Measurements from ENCODE around the gene USP32.

USP32 gene

DNA sequence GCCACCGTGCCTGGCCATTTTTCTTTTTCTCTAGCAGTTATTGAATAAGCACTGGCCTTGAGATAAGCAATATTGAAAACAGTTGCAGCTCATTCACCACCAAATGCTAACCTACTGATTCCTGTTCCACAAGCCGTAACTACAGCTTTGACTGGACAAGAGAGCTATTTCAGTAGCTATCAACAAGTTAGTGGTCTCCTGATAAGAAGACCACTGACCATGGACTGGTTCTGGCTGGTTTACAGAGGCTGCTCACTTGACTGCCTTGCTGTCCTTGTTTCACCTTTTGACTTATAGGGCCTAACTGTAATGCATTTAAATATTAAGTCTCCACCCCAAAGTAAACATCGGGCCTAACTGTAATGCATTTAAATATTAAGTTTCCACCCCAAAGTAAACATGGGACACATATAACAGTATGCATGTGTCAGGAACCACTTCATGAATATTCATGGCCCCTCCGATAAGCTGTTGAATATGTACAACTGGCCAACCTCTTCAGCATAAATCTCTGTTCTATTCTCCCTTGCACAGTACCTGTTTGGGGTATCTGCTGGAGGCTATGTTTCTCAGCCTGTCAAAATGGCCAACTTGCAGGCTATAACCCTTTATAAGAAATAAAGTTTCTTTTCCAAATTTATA, 94.1 kb downstream of the USP32 start:
- no peak for DNase-seq (ENCODE audit: low spot score)

GRCh38 chr17:60296177-60296576, 95.8 kb downstream of the USP32 start:
- DNase-seq (ENCODE audit: low spot score): no peak

DNA sequence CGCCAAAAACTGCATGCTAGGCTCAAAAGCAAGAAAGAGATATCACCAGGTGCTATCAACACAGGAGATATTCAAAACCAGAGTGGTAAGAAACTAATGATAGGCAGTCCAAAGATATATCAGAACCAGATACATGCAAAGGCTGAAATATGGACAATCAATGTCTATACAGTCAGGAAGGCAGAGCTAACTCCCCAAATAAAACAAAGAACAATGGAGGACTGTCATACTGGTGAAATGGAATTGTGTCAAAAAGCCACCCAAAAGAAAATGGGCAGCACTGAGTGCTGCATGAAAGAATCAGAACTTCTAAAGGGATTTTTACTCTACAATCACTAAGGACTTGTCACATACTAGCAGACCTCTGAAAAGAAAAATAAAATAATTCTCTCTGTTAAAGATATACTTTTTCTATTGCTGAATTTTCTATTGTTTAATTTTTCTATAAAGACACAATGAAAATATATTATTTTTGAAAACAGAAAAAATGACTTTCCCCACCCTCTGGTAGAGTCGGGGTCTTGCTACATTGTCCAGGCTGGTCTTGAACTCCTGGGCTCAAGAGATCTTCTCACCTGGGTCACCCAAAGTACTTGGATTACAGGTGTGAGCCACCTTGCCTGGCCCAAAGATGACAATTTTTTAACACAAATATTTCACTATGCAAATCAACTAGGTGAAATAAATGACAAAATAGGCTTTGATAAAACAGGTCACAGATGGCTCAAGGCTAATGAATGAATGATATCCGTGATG, 98.2 kb downstream of the USP32 start:
- no peak for DNase-seq (ENCODE audit: low spot score)

GRCh38 chr17:60292697-60293096, 99.2 kb downstream of the USP32 start:
- DNase-seq (ENCODE audit: low spot score): no peak

DNA sequence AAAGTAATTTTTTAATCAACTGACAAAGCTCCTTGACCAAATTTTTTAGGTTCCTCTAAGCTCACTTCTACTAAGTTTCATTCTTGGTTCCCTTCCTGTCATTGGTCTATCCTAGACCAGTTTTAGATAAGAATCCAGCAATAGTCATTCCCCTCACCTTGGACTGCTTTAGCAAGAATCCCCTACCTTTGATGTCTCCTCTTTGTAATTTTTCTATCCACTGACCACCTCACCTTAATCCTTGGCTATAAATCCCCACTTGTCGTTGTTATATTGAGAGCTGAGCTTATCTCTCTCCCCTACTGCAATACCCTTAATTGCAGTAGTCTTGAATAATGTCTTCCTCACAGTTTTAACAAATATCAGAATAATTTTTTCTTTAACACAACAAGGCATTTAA, 107.2 kb downstream of the USP32 start:
- no peak for DNase-seq (ENCODE audit: low spot score)

GRCh38 chr17:60283816-60284215, 108.1 kb downstream of the USP32 start:
- no peak for DNase-seq (ENCODE audit: low spot score)

- DNase-seq (ENCODE audit: low spot score): no peak
Measured at GRCh38 chr17:60280673-60281072, 111.3 kb downstream of the USP32 start.

GRCh38 chr17:60278237-60278636, 113.7 kb downstream of the USP32 start:
- no peak for DNase-seq (ENCODE audit: low spot score)

GRCh38 chr17:60277258-60277657, 114.7 kb downstream of the USP32 start:
- no peak for DNase-seq (ENCODE audit: low spot score)

- no peak for DNase-seq (ENCODE audit: low spot score)
Measured at GRCh38 chr17:60269417-60269816, 122.5 kb downstream of the USP32 start.

GRCh38 chr17:60260540-60260939, 131.4 kb downstream of the USP32 start:
- DNase-seq (ENCODE audit: low spot score): no peak

DNA sequence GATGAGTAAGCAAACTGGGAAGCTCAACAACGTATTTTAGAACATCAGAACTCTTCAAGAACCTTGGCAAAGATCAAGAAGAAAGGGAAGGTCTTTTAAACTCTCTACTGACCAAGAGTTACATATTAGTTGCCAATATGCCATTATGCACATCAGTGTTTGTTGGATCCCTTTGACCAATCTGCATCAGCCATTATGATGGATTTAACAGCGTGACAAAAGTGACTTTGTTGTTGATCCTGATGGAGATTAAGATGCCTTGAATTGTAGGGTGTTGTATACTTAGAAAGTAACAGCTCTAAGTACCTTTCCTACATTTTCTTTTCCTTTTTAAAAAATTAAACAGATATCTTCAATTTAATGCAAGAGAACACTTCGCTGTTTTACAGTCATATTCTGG, 133.6 kb downstream of the USP32 start:
- no peak for DNase-seq (ENCODE audit: low spot score)

DNA sequence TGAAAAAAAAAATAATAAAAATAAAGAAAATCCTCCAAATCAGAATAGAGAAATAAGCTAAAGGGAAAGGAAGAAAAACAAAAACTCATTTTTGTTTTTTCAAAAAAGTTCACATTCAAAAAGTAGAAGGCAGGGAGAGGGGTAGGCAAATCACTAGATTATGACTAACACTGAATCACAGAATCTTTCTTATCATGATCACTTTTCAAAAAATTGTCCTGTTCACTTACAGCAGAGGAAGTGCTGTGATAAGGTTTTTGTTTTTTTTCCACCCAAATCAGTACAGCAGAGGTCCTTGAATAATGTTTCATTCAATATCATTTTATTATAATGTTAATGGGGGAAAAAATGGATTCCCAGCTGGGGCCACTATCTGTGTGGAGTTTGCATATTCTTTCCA, 135.8 kb downstream of the USP32 start:
- DNase-seq (ENCODE audit: low spot score): no peak

DNA sequence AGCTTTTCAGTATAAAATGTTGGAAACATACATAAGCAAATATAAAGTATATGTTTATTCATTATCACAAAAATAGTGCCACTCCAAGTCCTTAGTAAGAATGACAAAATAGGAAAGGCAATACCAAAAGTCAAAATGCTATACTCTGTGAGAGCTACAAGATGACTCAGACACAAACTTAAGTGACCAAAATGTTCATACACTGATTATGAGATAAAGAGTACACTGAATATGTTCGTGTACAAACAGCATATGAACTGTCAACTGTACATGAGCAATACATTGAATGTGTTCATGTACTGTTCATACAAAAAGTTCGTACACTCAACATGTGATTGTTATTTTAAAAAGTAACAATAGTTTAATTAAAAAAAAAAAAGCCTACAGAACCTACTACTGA, 138.9 kb downstream of the USP32 start:
- DNase-seq (ENCODE audit: low spot score): no peak

GRCh38 chr17:60252459-60252858, 139.5 kb downstream of the USP32 start:
- DNase-seq (ENCODE audit: low spot score): no peak

GRCh38 chr17:60249290-60249826, 142.6 kb downstream of the USP32 start:
- no peak for DNase-seq (ENCODE audit: low spot score)

GRCh38 chr17:60248618-60249289, 143.2 kb downstream of the USP32 start:
- DNase-seq (ENCODE audit: low spot score): no peak

GRCh38 chr17:60247836-60248461, 144.0 kb downstream of the USP32 start:
- no peak for DNase-seq (ENCODE audit: low spot score)

- no peak for DNase-seq (ENCODE audit: low spot score)
Measured at GRCh38 chr17:60244656-60245055, 147.3 kb downstream of the USP32 start.

DNA sequence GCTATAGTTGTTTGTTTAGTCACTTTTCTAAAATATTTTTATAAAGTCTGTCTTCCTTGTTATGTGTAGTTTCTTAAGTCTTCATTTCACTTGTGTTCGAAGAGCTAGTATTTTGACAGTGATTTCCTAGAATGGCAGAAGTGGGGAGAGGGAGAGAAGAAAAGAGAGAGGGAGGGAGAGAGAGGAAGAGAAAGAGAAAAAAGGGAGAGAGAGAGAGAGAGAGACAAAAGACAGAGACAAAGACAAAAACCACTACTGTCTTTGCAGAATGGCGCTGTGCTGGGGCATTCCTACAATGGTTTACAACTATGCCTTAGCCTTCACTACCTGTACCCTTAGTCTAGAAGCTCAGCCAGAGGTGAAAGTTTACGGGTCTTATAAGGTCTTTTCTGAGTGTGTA, 151.6 kb downstream of the USP32 start:
- no peak for DNase-seq (ENCODE audit: low spot score)

DNA sequence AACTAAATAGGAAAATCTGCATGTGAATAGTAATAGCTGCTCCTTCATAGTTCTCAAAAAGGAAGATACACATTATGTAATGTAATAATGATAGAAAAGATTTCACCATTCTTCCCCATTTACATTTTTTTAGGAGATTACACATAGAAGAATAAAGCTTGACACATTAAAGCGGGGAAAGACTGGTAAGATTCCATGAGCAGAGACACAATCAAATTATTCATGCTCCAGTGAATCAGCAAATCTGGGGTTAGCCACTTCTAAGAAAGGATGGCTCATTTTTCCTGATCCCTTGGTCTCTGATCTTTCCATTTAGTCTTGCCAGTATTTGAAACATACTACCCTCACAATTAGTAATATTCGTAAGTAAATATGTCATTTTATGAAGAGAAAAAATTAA, 160.2 kb downstream of the USP32 start:
- DNase-seq (ENCODE audit: low spot score): no peak

DNA sequence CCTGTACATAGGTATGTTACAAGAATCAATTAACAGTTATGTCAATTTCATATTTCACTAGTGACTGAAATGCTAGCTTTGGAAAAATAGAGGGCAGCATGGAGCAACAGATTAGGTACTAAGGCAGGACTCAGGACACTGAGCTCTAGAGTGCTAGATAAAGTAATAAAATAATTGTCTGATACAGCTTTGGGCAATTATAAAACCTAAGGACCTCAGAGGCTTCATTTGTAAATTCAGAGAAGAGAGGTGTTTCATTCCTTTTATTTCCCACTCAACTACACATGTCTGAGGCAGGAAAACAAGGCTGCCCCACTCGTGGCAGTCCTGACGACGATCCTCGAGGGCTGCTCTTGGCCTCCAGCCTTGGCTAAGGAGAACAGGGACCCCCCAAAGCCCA, 160.7 kb downstream of the USP32 start:
- DNase-seq (ENCODE audit: low spot score): no peak

- DNase-seq (ENCODE audit: low spot score): no peak
Measured at GRCh38 chr17:60230358-60230757, 161.6 kb downstream of the USP32 start.
